Liver (tissue), 3 donors: ENCODE data around the gene ANKRD42.

Source experiments
- EGR1 ChIP-seq, 2 donors: IDR thresholded peaks; 2 replicates each; pipeline ENCODE4 v1.6.1; 2016 to 2018; ENCODE audit warnings: antibody characterized with exemption in 2 of 2, low read depth in 2 of 2
- HNF4A ChIP-seq, 2 donors: conservative IDR thresholded peaks; 2 replicates each; pipeline ENCODE4 v1.6.1; 2016; ENCODE audit warnings: antibody characterized with exemption in 2 of 2, mild to moderate bottlenecking in 2 of 2
- HNF4G ChIP-seq: IDR thresholded peaks from 2 replicates; pipeline ENCODE4 v1.6.1; 2016; ENCODE audit warnings: antibody characterized with exemption
- SP1 ChIP-seq: IDR thresholded peaks from 2 replicates; pipeline ENCODE4 v1.6.1; 2018; ENCODE audit warnings: antibody characterized with exemption, mild to moderate bottlenecking
- TAF1 ChIP-seq: conservative IDR thresholded peaks from 2 replicates; pipeline ENCODE4 v1.6.1; 2016; ENCODE audit warnings: antibody characterized with exemption, mild to moderate bottlenecking
- TF ChIP-seq, protein P1 (sequence below): fragments of 150-350 bp; IDR thresholded peaks from 2 replicates; pipeline ENCODE4 v1.5.1; 2017; ENCODE audit warnings: improper control_type of control experiment, low read depth, low read length; ENCODE audit not compliant: missing input control
- donor health status: healthy.
- donor health status: healthy.

DNA sequence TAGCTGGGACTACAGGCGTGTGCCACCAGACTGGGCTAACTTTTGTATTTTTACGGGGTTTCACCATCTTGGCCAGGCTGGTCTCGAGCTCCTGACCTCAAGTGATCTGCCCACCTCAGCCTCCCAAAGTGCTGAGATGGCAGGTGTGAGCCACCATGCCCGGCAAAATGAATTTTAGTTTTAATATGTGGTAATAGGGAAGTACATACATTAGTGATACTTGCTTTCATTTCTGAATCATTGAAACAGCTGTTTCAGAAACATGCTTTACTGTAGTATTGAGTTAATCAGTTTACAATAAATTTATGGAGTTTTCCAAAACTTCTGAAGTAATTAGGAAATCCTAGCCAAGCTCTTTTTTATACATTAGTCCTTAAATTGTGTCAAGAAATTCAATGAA lies 21.0 kb upstream of the ANKRD42 start:
- TF ChIP-seq TAF1 (no peak), EGR1 (IDR thresholded peaks at IDR 0.05; ENCODE audit: low read depth in 2 of 2) (no peak), HNF4A (conservative IDR thresholded peaks at IDR 0.05) (no peak), HNF4G (no peak), SP1 (no peak)
- TF ChIP-seq, protein P1, sequence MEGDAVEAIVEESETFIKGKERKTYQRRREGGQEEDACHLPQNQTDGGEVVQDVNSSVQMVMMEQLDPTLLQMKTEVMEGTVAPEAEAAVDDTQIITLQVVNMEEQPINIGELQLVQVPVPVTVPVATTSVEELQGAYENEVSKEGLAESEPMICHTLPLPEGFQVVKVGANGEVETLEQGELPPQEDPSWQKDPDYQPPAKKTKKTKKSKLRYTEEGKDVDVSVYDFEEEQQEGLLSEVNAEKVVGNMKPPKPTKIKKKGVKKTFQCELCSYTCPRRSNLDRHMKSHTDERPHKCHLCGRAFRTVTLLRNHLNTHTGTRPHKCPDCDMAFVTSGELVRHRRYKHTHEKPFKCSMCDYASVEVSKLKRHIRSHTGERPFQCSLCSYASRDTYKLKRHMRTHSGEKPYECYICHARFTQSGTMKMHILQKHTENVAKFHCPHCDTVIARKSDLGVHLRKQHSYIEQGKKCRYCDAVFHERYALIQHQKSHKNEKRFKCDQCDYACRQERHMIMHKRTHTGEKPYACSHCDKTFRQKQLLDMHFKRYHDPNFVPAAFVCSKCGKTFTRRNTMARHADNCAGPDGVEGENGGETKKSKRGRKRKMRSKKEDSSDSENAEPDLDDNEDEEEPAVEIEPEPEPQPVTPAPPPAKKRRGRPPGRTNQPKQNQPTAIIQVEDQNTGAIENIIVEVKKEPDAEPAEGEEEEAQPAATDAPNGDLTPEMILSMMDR = no peak
